ENCODE data around the gene AHI1.

The AHI1 gene

GRCh38 chr6:135271626-135272025 lies 225.9 kb downstream of the AHI1 start:
- no peak overlapping the region for H3K9ac ChIP-seq (ENCODE audit: low read depth, low read length)
- no peak overlapping the region for H3K27ac ChIP-seq (ENCODE audit: low read length)
- H3K9me3 ChIP-seq (ENCODE audit: insufficient read depth, low read length, severe bottlenecking) = no peaks in the 10 kb centered on the region
- H3K36me3 ChIP-seq (ENCODE audit: insufficient read depth, low read length) = no peaks in the 10 kb centered on the region
- no peak overlapping the region for H3K4me3 ChIP-seq (ENCODE audit: low read depth in 1 of 2, low read length in 2 of 2)
- H3K27me3 ChIP-seq (ENCODE audit: insufficient read depth, low read length, poor library complexity) = no peaks in the 10 kb centered on the region
- no peak for ATAC-seq (ENCODE audit: insufficient read depth, low read depth)
- no peak overlapping the region for H3K4me2 ChIP-seq (ENCODE audit: insufficient read depth, low read length)
- peaks cover 60% of the 10 kb centered on the region for H3K4me1 ChIP-seq (ENCODE audit: insufficient read depth, low read length)
- no peak overlapping the region for H2AFZ ChIP-seq (ENCODE audit: low read depth, low read length)
- no peaks in the 10 kb centered on the region for H4K20me1 ChIP-seq (ENCODE audit: insufficient read depth, low read length)
- TF ChIP-seq EZH2 (IDR thresholded peaks at IDR 0.05; ENCODE audit: borderline replicate concordance, low read depth, low read length, severe bottlenecking) = no peak
- TF ChIP-seq, protein P1, sequence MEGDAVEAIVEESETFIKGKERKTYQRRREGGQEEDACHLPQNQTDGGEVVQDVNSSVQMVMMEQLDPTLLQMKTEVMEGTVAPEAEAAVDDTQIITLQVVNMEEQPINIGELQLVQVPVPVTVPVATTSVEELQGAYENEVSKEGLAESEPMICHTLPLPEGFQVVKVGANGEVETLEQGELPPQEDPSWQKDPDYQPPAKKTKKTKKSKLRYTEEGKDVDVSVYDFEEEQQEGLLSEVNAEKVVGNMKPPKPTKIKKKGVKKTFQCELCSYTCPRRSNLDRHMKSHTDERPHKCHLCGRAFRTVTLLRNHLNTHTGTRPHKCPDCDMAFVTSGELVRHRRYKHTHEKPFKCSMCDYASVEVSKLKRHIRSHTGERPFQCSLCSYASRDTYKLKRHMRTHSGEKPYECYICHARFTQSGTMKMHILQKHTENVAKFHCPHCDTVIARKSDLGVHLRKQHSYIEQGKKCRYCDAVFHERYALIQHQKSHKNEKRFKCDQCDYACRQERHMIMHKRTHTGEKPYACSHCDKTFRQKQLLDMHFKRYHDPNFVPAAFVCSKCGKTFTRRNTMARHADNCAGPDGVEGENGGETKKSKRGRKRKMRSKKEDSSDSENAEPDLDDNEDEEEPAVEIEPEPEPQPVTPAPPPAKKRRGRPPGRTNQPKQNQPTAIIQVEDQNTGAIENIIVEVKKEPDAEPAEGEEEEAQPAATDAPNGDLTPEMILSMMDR (IDR thresholded peaks at IDR 0.05; ENCODE audit: borderline replicate concordance, extremely low read depth, low read length, poor library complexity, severe bottlenecking) = no peak
- no peak for DNase-seq
- no peaks in the 10 kb centered on the region for H3K79me2 ChIP-seq (ENCODE audit: insufficient read depth, low read length)

DNA sequence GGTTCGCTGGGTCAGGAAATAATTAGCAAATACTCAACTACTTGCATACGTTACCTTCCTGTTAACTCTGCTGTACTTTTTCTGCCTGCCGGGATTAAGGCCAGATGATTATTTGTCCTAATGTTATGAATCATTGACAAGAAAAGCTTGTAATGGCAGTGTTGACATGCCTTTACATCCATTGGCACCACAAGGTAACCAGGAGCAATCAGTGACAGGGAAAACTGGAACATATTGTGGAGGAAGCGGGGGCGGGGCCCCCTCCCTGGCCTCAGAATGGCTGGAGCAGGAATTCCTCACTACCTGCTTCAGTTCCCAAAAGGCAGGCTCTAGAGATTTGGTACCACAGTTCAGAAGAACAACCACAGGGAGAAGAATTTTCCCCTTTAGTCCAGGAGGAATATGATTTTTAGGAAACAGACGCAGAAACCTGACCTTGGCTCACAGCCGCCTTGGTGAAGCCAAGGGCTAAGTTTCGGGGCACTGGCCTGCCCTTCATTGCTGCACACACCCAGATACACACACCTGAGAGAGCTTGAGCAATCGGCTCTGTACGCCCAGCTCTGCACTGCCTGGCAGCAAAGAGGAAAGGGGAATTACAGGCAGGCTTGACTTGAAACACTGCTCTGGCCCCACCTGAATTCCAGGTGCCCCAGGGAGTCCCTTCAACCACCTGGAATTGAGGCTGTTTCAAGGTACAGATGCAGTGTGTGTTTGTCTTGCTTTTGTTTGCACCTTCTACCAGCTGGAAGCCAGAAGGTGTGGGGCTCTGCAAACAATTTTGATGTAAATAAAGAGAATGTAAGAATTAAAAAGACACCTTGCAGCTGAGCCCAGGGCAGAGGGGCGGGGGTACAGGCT lies 226.6 kb downstream of the AHI1 start:
- Histone ChIP-seq H3K27ac (ENCODE audit: low read length) (peak overlapping the region; percentile 0; the same call in 1 of the 2 replicates), H3K4me3 (ENCODE audit: low read depth in 1 of 2, low read length in 2 of 2) (no peak overlapping the region), H3K79me2 (ENCODE audit: insufficient read depth, low read length) (no peaks in the 10 kb centered on the region), H3K4me1 (ENCODE audit: insufficient read depth, low read length) (peaks cover 67% of the 10 kb centered on the region), H3K9ac (ENCODE audit: low read depth, low read length) (no peak overlapping the region), H3K9me3 (ENCODE audit: insufficient read depth, low read length, severe bottlenecking) (no peaks in the 10 kb centered on the region), H3K36me3 (ENCODE audit: insufficient read depth, low read length) (no peaks in the 10 kb centered on the region), H4K20me1 (ENCODE audit: insufficient read depth, low read length) (no peaks in the 10 kb centered on the region), H3K27me3 (ENCODE audit: insufficient read depth, low read length, poor library complexity) (no peaks in the 10 kb centered on the region), H2AFZ (ENCODE audit: low read depth, low read length) (no peak overlapping the region), H3K4me2 (ENCODE audit: insufficient read depth, low read length) (no peak overlapping the region)
- no peak for DNase-seq
- TF ChIP-seq EZH2 (IDR thresholded peaks at IDR 0.05; ENCODE audit: borderline replicate concordance, low read depth, low read length, severe bottlenecking) = no peak
- TF ChIP-seq, protein P1 (IDR thresholded peaks at IDR 0.05; ENCODE audit: borderline replicate concordance, extremely low read depth, low read length, poor library complexity, severe bottlenecking) = no peak
- ATAC-seq (ENCODE audit: insufficient read depth, low read depth) = no peak

GRCh38 chr6:135269481-135269891 lies 228.1 kb downstream of the AHI1 start:
- Histone ChIP-seq H3K27ac (ENCODE audit: low read length) (peak overlapping the region; percentile 86), H3K9ac (ENCODE audit: low read depth, low read length) (no peak overlapping the region; the same call in 1 of the 2 replicates), H3K4me1 (ENCODE audit: insufficient read depth, low read length) (peaks cover 64% of the 10 kb centered on the region), H3K27me3 (ENCODE audit: insufficient read depth, low read length, poor library complexity) (no peaks in the 10 kb centered on the region), H3K9me3 (ENCODE audit: insufficient read depth, low read length, severe bottlenecking) (no peaks in the 10 kb centered on the region), H2AFZ (ENCODE audit: low read depth, low read length) (no peak overlapping the region), H3K79me2 (ENCODE audit: insufficient read depth, low read length) (no peaks in the 10 kb centered on the region), H4K20me1 (ENCODE audit: insufficient read depth, low read length) (no peaks in the 10 kb centered on the region), H3K4me3 (ENCODE audit: low read depth in 1 of 2, low read length in 2 of 2) (no peak overlapping the region), H3K4me2 (ENCODE audit: insufficient read depth, low read length) (no peak overlapping the region), H3K36me3 (ENCODE audit: insufficient read depth, low read length) (no peaks in the 10 kb centered on the region)
- ATAC-seq (ENCODE audit: insufficient read depth, low read depth) = no peak
- DNase-seq = no peak
- TF ChIP-seq, protein P1 (IDR thresholded peaks at IDR 0.05; ENCODE audit: borderline replicate concordance, extremely low read depth, low read length, poor library complexity, severe bottlenecking) = no peak
- no peak for TF ChIP-seq EZH2 (IDR thresholded peaks at IDR 0.05; ENCODE audit: borderline replicate concordance, low read depth, low read length, severe bottlenecking)
